Hindlimb muscle (tissue), 1 donor: Measurements from ENCODE around the gene H2BW1. TPM values are rescaled to one million over a fixed set of nuclear protein-coding genes. Genes with fewer than 3 reads are reported as not detected.
"Not testable (repeated sequence)": the region's sequence is repeated elsewhere in the genome, so short reads cannot be mapped to it uniquely, and the experiment has no call there.

Experiments used
- DNase-seq: peaks from one replicate; pipeline ENCODE4 v3.0.0-alpha.2; 2013
- polyA plus RNA-seq: library from polyadenylated mRNA; unstranded; fragments of 120-200 nt; gene quantifications from one replicate; pipeline ENCODE4 v1.2.1, GENCODE V29; 2013; ENCODE audit not compliant: insufficient read length

The H2BW1 gene
- not detected for polyA plus RNA-seq

- no peak for DNase-seq
Observed at GRCh38 chrX:104013606-104014005, at the start of gene H2BW1. Gene H2BW1, minus strand, starts transcription at chrX:104013708. Its CDS starts 132 bp downstream, at chrX:104013576.

- DNase-seq, result not testable (repeated sequence)
Observed at GRCh38 chrX:104062636-104063035, 49.1 kb upstream of the H2BW1 start.

GRCh38 chrX:104054956-104055355 is 41.4 kb upstream of the H2BW1 start:
- DNase-seq, result not testable (repeated sequence)

- DNase-seq, result no peak
Observed at GRCh38 chrX:104047171-104047570, 33.7 kb upstream of the H2BW1 start.

GRCh38 chrX:104045642-104046041 is 32.1 kb upstream of the H2BW1 start:
- no peak for DNase-seq

GRCh38 chrX:104041003-104041402 is 27.5 kb upstream of the H2BW1 start:
- DNase-seq, result no peak

- no peak for DNase-seq
Observed at GRCh38 chrX:104039689-104040505, 26.4 kb upstream of the H2BW1 start, which contains the start of gene H2BW2. Gene H2BW2, plus strand, starts transcription at chrX:104039956. Its CDS starts 39 bp downstream, at chrX:104039995.

GRCh38 chrX:104018126-104018525 is 4.6 kb upstream of the H2BW1 start:
- no peak for DNase-seq

GRCh38 chrX:104015576-104015975 is 2.1 kb upstream of the H2BW1 start:
- DNase-seq, result not testable (repeated sequence)

- no peak for DNase-seq
Observed at GRCh38 chrX:104013158-104013557, 350 bp downstream of the H2BW1 start.

- no peak for DNase-seq
Observed at GRCh38 chrX:104008831-104009230, 4.7 kb downstream of the H2BW1 start.

GRCh38 chrX:103999234-103999633 is 14.3 kb downstream of the H2BW1 start:
- DNase-seq, result no peak

GRCh38 chrX:103983508-103983907 is 30.0 kb downstream of the H2BW1 start:
- DNase-seq, result not testable (repeated sequence)

- DNase-seq, result not testable (repeated sequence)
Observed at GRCh38 chrX:103962411-103963278, 50.9 kb downstream of the H2BW1 start, which contains the start of gene TMSB15B. Gene TMSB15B, plus strand, starts transcription at chrX:103962627.

Other genes with a start within 250 kb of the H2BW1 start
- 47.7 TPM for gene PLP1, start 236.9 kb downstream of the H2BW1 start, polyA plus RNA-seq
- gene RAB9B, start 181.5 kb downstream of the H2BW1 start, polyA plus RNA-seq, result 22.6 TPM
- gene TMSB15B, start 51.1 kb downstream of the H2BW1 start, polyA plus RNA-seq, result 7.8 TPM
- 0.62 TPM for gene H2BW2, start 26.2 kb upstream of the H2BW1 start, polyA plus RNA-seq
- gene TMSB15C, start 62.5 kb upstream of the H2BW1 start, polyA plus RNA-seq, result 5.0 TPM
- gene ZCCHC18, start 98.8 kb upstream of the H2BW1 start, polyA plus RNA-seq, result 1.5 TPM
- 6.5 TPM for gene SLC25A53, start 143.3 kb upstream of the H2BW1 start, polyA plus RNA-seq
- gene FAM199X, start 152.7 kb upstream of the H2BW1 start, polyA plus RNA-seq, result 14.8 TPM
- not detected for gene ESX1, start 241.2 kb upstream of the H2BW1 start, polyA plus RNA-seq